NCI-H1092 (cell line): ENCODE data around the gene ZNF609.
A peak's percentile ranks its signal among the peaks of the same experiment; 100 is the strongest.

Experiments
- DNase-seq: peaks from one replicate; lab custom pipeline; 2025; lab: John Stamatoyannopoulos, UW

The ZNF609 gene

GRCh38 chr15:64656508-64656907 lies 196.1 kb downstream of the ZNF609 start:
- no peak for DNase-seq

GRCh38 chr15:64665179-64665578 lies 204.8 kb downstream of the ZNF609 start:
- no peak for DNase-seq

DNA sequence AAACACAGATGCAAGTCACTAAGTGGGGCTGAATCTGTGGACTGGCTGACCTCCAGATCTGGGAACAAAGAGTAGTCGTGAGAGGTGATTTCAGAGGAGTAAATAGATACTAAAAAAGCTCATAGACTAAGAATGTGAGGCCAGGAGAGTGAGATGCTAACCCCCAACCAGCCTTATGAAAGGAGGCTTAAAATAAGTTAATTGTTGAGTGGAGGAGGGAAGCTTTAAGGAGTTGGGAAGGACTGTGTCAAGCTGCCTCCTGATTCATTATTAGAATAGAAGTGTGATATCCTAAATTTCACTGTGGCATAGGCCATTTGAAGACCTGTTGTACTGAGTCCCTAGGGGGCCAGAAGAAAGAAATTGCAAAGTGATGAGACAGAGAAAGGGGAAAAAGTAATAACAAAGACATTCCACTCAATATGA lies 207.4 kb downstream of the ZNF609 start:
- DNase-seq: no peak

DNA sequence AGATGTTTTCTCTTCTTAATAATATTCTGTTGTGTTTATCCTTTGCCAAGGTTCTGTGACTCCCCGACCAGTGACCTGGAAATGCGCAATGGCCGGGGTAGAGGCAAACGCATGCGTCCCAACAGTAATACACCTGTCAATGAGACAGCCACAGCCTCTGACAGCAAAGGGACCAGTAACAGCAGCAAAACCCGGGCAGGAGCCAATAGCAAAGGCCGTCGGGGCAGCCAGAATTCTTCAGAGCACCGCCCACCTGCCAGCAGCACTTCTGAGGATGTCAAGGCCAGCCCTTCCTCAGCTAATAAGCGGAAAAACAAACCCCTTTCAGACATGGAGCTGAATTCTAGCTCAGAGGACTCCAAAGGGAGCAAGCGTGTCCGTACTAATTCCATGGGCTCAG lies 213.5 kb downstream of the ZNF609 start:
- DNase-seq: no peak

DNA sequence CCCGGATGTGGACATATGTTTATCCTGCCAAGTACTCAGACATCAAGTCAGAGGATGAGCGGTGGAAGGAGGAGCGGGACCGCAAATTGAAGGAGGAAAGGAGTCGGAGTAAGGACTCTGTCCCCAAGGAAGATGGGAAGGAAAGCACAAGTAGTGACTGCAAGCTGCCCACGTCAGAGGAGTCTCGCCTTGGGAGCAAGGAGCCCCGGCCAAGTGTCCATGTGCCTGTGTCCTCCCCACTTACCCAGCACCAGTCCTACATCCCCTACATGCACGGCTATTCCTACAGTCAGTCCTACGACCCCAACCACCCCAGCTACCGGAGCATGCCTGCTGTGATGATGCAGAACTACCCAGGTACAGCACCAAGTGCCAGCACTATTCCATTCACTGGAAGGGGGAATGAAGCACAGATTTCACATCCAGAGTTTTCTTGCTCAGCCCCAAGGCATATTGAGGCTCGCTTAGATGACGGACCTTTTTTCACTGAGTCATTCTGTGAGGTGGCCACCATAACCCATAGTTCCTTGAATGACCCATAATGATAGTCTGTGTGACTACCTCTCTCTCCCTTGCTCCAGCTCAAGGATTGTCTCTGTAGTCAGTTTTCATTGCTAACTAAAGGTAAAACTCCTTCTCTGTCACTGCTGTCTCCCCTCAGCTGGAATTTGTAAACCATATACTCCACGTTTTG lies 217.9 kb downstream of the ZNF609 start:
- no peak for DNase-seq

GRCh38 chr15:64680097-64680496 lies 219.7 kb downstream of the ZNF609 start:
- no peak for DNase-seq

- peak; percentile 64 for DNase-seq
Observed at GRCh38 chr15:64681424-64682024, 221.1 kb downstream of the ZNF609 start.

- DNase-seq: no peak
Observed at GRCh38 chr15:64682255-64682654, 221.9 kb downstream of the ZNF609 start.

DNA sequence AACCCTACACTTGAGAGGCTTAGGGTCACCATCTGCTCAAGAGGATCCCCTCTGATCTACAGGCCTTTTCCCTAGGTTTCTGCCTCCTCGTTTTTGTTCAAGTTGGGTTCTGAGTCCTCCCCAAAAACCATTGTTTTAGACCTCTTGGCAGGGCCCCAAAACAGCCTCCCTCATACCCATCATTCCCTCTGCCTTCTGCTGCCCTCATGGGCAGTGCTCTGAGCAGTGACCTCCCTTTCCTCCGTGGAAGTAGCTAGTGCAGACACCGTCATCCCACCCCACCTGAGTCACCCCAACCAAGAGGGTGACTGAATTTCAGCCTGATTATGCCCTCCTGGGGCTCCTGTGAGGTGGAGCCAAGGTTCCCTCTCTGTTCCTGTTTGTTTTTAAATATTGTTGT lies 223.0 kb downstream of the ZNF609 start:
- no peak for DNase-seq

DNA sequence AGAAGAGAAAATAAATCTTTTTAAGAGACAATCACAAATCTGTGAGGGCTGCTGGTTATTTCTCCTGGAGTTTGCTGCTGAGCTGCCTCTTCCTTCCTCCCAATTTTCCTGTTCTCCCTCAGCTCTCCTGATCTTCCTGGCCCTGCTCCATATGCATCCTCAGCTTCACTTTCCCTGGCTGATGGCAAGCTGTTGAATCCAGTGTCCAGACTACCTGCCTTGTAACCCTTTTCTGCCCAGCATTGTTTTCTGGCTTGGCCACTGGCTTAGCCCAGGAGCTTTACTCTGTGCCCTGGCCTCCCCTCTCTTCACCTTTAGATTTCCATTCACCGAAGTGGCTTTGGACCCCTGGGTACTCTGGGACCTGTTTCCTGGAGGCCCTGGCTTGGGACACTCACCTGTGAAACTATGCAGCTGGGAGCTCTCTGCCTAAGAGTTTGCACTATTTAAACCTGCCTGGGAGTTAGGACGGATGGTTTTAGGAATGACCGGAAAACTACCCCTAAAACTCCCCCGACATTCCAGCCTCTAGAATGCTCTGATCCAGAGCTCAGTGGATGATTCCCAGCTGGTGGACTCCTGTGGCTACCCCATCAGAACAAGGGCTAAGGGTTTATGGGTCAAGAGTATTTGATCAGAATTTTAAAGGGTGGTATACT lies 225.0 kb downstream of the ZNF609 start:
- no peak for DNase-seq

- peak; percentile 16 for DNase-seq
Observed at GRCh38 chr15:64686130-64686735, 225.9 kb downstream of the ZNF609 start.

DNA sequence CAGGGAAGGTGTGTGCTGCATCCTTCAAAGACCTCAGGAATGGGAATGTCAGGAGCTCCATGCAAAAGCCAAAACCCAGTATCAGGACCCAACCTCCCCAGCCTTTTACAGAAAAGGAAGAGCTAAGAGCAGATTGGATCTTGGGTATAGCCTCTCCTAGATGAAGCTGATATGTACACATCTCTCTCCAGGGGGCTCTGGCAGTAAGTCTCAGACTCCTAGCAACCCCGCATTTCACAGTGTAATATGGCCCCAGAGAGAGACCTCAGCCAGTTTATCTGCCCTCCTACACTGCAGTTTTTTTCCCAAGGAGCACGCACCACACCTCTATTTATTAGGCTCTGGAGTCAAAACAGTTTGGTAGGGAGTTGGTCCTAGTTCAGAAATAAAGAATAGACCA lies 226.8 kb downstream of the ZNF609 start:
- no peak for DNase-seq

GRCh38 chr15:64687688-64688087 lies 227.3 kb downstream of the ZNF609 start:
- DNase-seq: no peak

DNA sequence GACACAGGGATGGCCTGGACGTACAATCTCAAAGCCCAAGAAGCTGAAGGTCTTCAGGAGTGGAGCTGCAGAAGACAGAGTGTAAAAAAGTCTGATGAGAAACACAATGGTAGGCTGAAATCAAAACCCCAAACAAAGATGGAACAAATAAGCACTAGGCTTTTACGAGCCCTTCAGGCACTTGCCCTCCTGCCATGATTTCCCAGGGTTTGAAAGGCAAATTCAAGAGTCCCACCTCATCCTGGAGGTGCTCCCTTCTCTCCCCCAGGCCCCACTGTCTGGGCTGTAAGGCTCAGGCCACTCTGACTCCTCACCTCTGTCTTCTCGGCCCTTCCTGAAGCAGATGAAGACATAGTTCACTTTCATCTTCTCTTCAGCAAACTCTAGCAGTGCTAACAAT lies 228.4 kb downstream of the ZNF609 start:
- no peak for DNase-seq

- DNase-seq: no peak
Observed at GRCh38 chr15:64690008-64690407, 229.6 kb downstream of the ZNF609 start.

DNA sequence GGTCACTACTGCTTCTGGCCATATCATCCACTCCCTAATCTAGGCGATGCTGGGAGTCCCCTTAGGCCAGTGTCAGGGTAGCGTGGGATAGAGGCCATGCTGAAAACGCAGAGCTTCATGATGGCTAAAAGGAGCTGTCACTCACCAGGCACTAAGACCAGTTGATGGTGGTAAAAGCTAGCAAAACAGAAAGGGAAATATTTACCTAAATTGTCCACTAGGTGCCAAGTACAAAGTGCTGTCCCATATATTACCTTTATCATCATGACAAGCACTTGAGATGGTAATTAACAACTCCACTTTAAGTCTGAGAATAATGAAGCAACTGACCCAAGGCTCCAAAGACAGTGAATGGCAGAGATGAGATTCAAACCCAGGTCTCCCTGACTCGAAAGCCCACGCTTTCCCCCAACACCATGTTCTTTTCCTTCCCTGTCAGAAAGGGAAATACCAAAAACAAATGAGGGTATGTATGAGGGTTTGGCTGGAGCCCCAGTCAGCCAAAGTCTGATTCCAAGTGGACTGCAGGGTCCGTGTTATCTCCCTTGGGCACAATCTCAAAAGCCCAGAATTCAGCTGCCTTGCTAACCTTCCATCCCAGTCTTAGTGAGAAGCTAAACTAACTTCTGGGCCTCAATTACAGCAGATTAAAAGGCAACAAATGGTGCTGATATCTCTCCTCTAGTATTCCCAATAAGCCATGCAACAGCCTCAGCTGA lies 230.4 kb downstream of the ZNF609 start:
- DNase-seq: no peak

- DNase-seq: no peak
Observed at GRCh38 chr15:64691896-64692565, 231.7 kb downstream of the ZNF609 start.

GRCh38 chr15:64693134-64693533 lies 232.8 kb downstream of the ZNF609 start:
- no peak for DNase-seq

GRCh38 chr15:64694816-64695215 lies 234.4 kb downstream of the ZNF609 start:
- DNase-seq: no peak

DNA sequence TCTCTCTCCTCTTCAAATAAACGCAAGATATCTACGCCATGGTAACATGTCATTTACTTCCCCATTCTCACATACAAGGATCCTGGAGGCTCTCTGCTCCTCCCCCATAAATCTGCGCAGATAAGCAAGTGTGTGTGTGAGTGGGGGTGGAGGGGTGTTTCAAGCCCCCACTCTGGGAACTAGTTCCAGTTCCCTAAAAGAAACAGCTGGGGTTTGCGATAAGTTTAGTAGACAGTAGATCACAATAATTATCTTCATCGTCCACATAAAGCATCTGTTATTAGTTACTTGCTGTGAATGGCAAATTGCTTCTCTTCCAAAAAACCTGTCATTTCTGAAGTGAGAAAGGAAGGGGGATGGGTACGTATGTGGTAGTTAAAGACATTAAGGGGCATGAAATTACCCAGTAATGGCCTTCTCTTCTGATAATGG lies 235.2 kb downstream of the ZNF609 start:
- DNase-seq: no peak

- no peak for DNase-seq
Observed at GRCh38 chr15:64696481-64696880, 236.1 kb downstream of the ZNF609 start.

- no peak for DNase-seq
Observed at GRCh38 chr15:64697911-64698369, 237.6 kb downstream of the ZNF609 start.
